Hepatocyte (in vitro differentiated cells): ENCODE results near the gene ARHGAP26. TPM values are rescaled to one million over a fixed set of nuclear protein-coding genes. Genes with fewer than 3 reads are reported as not detected.
"Not testable (repeated sequence)": the region's sequence is repeated elsewhere in the genome, so short reads cannot be mapped to it uniquely, and the experiment has no call there.

Experiments used
- DNase-seq: peaks from one replicate; pipeline ENCODE4 v3.0.0-alpha.2; 2016; ENCODE audit warnings: low spot score
- H2AFZ ChIP-seq: fragments of 200-600 bp; sonication (generic); 2 replicates; pipeline ENCODE4 v1.6.0; 2016; ENCODE audit warnings: antibody characterized with exemption, mild to moderate bottlenecking
- H3K27ac ChIP-seq: fragments of 200-600 bp; sonication (generic); 2 replicates; pipeline ENCODE4 v1.5.1; 2016; ENCODE audit warnings: mild to moderate bottlenecking
- H3K27me3 ChIP-seq: fragments of 200-600 bp; sonication (generic); 2 replicates; pipeline ENCODE4 v1.6.1; 2016
- H3K36me3 ChIP-seq: fragments of 200-600 bp; sonication (generic); replicated peaks from 2 replicates; pipeline ENCODE4 v1.5.1; 2016; ENCODE audit warnings: low read depth; ENCODE audit not compliant: insufficient read depth
- H3K4me1 ChIP-seq: fragments of 200-600 bp; sonication (generic); 2 replicates; pipeline ENCODE4 v1.5.1; 2016; ENCODE audit warnings: mild to moderate bottlenecking, moderate library complexity; ENCODE audit not compliant: insufficient read depth
- H3K4me2 ChIP-seq: fragments of 200-600 bp; sonication (generic); 2 replicates; pipeline ENCODE4 v1.6.0; 2016
- H3K4me3 ChIP-seq: fragments of 200-600 bp; sonication (generic); 2 replicates; pipeline ENCODE4 v1.5.1; 2016; ENCODE audit warnings: mild to moderate bottlenecking
- H3K79me2 ChIP-seq: fragments of 200-600 bp; sonication (generic); 2 replicates; pipeline ENCODE4 v1.6.0; 2017; ENCODE audit warnings: mild to moderate bottlenecking
- H3K9me2 ChIP-seq: fragments of 200-600 bp; sonication (generic); replicated peaks from 2 replicates; pipeline ENCODE4 v1.6.0; 2017; ENCODE audit warnings: mild to moderate bottlenecking; ENCODE audit not compliant: insufficient read depth
- H3K9me3 ChIP-seq: fragments of 200-600 bp; sonication (generic); 2 replicates; pipeline ENCODE4 v1.5.1; 2016; ENCODE audit warnings: low read depth, mild to moderate bottlenecking
- H4K20me1 ChIP-seq: fragments of 200-600 bp; sonication (generic); 2 replicates; pipeline ENCODE4 v1.6.0; 2016; ENCODE audit warnings: mild to moderate bottlenecking; ENCODE audit not compliant: insufficient read depth, poor library complexity, severe bottlenecking
- CTCF ChIP-seq: fragments of 200-600 bp; sonication (generic); IDR thresholded peaks from 2 replicates; pipeline ENCODE4 v1.5.1; 2016; ENCODE audit warnings: antibody characterized with exemption, mild to moderate bottlenecking; ENCODE audit not compliant: poor library complexity
- EZH2 ChIP-seq: fragments of 200-600 bp; sonication (generic); IDR thresholded peaks from 2 replicates; pipeline ENCODE4 v1.6.1; 2016; ENCODE audit warnings: antibody characterized with exemption, mild to moderate bottlenecking, borderline replicate concordance
- EZH2phosphoT487 ChIP-seq: fragments of 200-600 bp; sonication (generic); IDR thresholded peaks from one replicate; pipeline ENCODE4 v1.6.1; 2018; ENCODE audit warnings: antibody characterized with exemption, mild to moderate bottlenecking, low read depth, moderate library complexity; ENCODE audit not compliant: unreplicated experiment, severe bottlenecking
- WGBS: methylation state at CpG from one replicate; pipeline ENCODE4 v1.1.6; 2016; ENCODE audit warnings: low lambda C conversion rate; ENCODE audit errors: missing lambda C conversion rate; 5-methylcytosine and 5-hydroxymethylcytosine counted together
- polyA plus RNA-seq: library from polyadenylated mRNA; unstranded; fragments of >200 nt; fragmentation: Nextera tagmentation; extraction: Ambion mirVana; gene quantifications from 2 replicates; pipeline ENCODE4 v1.2.1, GENCODE V29; 2016
- total RNA-seq: library from RNA; depleted of rRNA; stranded (reverse); fragments of >200 nt; gene quantifications from 2 replicates; pipeline ENCODE4 v1.2.3, GENCODE V29; 2014

The ARHGAP26 gene
- total and polyA plus RNA-seq, 2 experiments from 2014 or later = 16.5 to 19.8 TPM

- no peak overlapping the region for H2AFZ ChIP-seq
- WGBS = 91% methylated on average over 2 of the region's 2 CpGs
- TF ChIP-seq EZH2 (no peak), EZH2phosphoT487 (no peak), CTCF (no peak)
- H3K4me2 ChIP-seq = no peak overlapping the region
- no peak overlapping the region for H3K4me3 ChIP-seq
- no peak for DNase-seq
- no peak overlapping the region for H3K27ac ChIP-seq
- no peaks in the 10 kb centered on the region for H3K79me2 ChIP-seq
- H3K27me3 ChIP-seq = no peaks in the 10 kb centered on the region
- H3K36me3 ChIP-seq = no peaks in the 10 kb centered on the region
- H3K9me3 ChIP-seq = no peaks in the 10 kb centered on the region
- H3K9me2 ChIP-seq = no peaks in the 10 kb centered on the region
- no peaks in the 10 kb centered on the region for H3K4me1 ChIP-seq
- no peaks in the 10 kb centered on the region for H4K20me1 ChIP-seq
Observed at GRCh38 chr5:142994218-142994617, 224.0 kb downstream of the ARHGAP26 start.

- not testable (repeated sequence) for H3K4me1 ChIP-seq, DNase-seq, H3K9me2 ChIP-seq
Observed at GRCh38 chr5:142995621-142996020, 225.4 kb downstream of the ARHGAP26 start.

GRCh38 chr5:142997591-142997990 lies 227.4 kb downstream of the ARHGAP26 start:
- no peaks in the 10 kb centered on the region for H3K36me3 ChIP-seq
- no peak overlapping the region for H3K27ac ChIP-seq
- no peaks in the 10 kb centered on the region for H3K79me2 ChIP-seq
- H2AFZ ChIP-seq = no peak overlapping the region
- TF ChIP-seq EZH2phosphoT487 (no peak), CTCF (no peak), EZH2 (no peak)
- no peak overlapping the region for H3K4me3 ChIP-seq
- no peak overlapping the region for H3K4me2 ChIP-seq
- 93% methylated on average over 1 of the region's 1 CpG for WGBS
- no peaks in the 10 kb centered on the region for H3K9me3 ChIP-seq
- H3K27me3 ChIP-seq = no peaks in the 10 kb centered on the region
- H4K20me1 ChIP-seq = no peaks in the 10 kb centered on the region
- DNase-seq = no peak
- peaks cover 7% of the 10 kb centered on the region for H3K4me1 ChIP-seq
- H3K9me2 ChIP-seq = no peaks in the 10 kb centered on the region

More at GRCh38 chr5:142995621-142996020, 225.4 kb downstream of the ARHGAP26 start:
- H3K27me3 ChIP-seq, H3K36me3 ChIP-seq, H3K4me3 ChIP-seq, H3K79me2 ChIP-seq, H4K20me1 ChIP-seq, H3K4me2 ChIP-seq, H2AFZ ChIP-seq, H3K9me3 ChIP-seq, H3K27ac ChIP-seq: not testable (repeated sequence)

GRCh38 chr5:142998316-142999020 lies 228.3 kb downstream of the ARHGAP26 start:
- Histone ChIP-seq H3K4me2 (no peak overlapping the region), H2AFZ (no peak overlapping the region), H3K4me1 (peaks cover 7% of the 10 kb centered on the region), H3K79me2 (no peaks in the 10 kb centered on the region), H3K9me3 (no peaks in the 10 kb centered on the region), H3K9me2 (no peaks in the 10 kb centered on the region), H3K27ac (no peak overlapping the region), H4K20me1 (no peaks in the 10 kb centered on the region), H3K4me3 (no peak overlapping the region), H3K36me3 (no peaks in the 10 kb centered on the region), H3K27me3 (no peaks in the 10 kb centered on the region)
- DNase-seq = no peak
- WGBS = 79% methylated on average over 6 of the region's 6 CpGs
- TF ChIP-seq CTCF = no peak

- H2AFZ ChIP-seq, H4K20me1 ChIP-seq, H3K27me3 ChIP-seq, H3K9me2 ChIP-seq, H3K4me2 ChIP-seq, H3K4me3 ChIP-seq, DNase-seq, H3K79me2 ChIP-seq, H3K4me1 ChIP-seq, H3K36me3 ChIP-seq, H3K27ac ChIP-seq, H3K9me3 ChIP-seq: not testable (repeated sequence)
- 81% methylated on average over 1 of the region's 1 CpG for WGBS
Observed at GRCh38 chr5:143000551-143000950, 230.4 kb downstream of the ARHGAP26 start.
